GM13977 (cell line): ENCODE data around the gene RNLS.

Experiments used
- DNase-seq: peaks from one replicate; pipeline ENCODE4 v3.0.0; 2012; ENCODE audit warnings: low spot score
- CTCF ChIP-seq: IDR thresholded peaks from 2 replicates; pipeline ENCODE4 v1.5.1; 2012; ENCODE audit warnings: mild to moderate bottlenecking, control low read depth; ENCODE audit not compliant: insufficient read depth; ENCODE audit errors: extremely low read depth, missing control alignments
- in situ Hi-C: fragments of 300-500 bp; cut with MboI; formaldehyde crosslinking; loops from one replicate; pipeline ENCODE4 v1.12.0; 2022; ENCODE audit warnings: low sequenced_read_pairs, low pct_unique_long_range_greater_than_20kb, mixed read lengths, inconsistent platforms; ENCODE audit not compliant: unreplicated experiment

Gene RNLS

DNA sequence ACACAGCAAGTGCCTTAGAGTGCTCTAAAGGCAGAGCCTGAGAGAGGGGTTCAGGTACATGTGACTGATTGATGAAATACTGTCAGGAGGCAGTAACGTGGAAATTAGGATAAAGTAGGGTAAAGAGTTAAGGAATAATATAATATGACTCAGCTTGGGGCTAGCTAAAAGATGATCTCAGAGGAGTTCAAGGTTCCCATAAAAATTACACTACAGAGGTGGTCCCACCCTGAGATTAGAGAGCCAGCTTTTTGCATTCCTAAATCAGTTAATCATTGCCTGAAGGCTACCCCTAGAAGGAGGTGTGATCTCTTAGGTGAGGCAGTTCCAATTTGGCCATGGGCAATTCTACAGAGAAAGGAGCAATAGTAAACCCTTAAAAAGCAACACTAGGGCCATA lies 9.3 kb upstream of the RNLS start:
- TF ChIP-seq CTCF: no peak
- DNase-seq: no peak
- in situ Hi-C loops: no loop called here

GRCh38 chr10:88586462-88586861 lies 3.3 kb upstream of the RNLS start, which contains the start of gene LIPJ:
Gene LIPJ, plus strand, starts transcription at chr10:88586762. Its CDS starts 3,926 bp downstream, at chr10:88590688.
- in situ Hi-C loops: no loop called here
- no peak for DNase-seq
- no peak for TF ChIP-seq CTCF

- in situ Hi-C loops: no loop called here
- no peak for DNase-seq
- no peak for TF ChIP-seq CTCF
Measured at GRCh38 chr10:88583584-88583957, 453 bp upstream of the RNLS start.

- in situ Hi-C loops: no loop called here
Measured at GRCh38 chr10:88582411-88582805, 710 bp downstream of the RNLS start.

GRCh38 chr10:88565072-88565471 lies 18.0 kb downstream of the RNLS start:
- DNase-seq: peak; percentile 23
- TF ChIP-seq CTCF: peak; percentile 48
- in situ Hi-C loops: loop anchor here (10.0 to 25.0 kb wide), 3 partner anchors 247 to 903 kb away; partner anchors contain the start of genes LIPM and PAPSS2

More at GRCh38 chr10:88582411-88582805, 710 bp downstream of the RNLS start:
- TF ChIP-seq CTCF: no peak
- DNase-seq: no peak

GRCh38 chr10:88562152-88562551 lies 21.0 kb downstream of the RNLS start:
- no peak for DNase-seq
- in situ Hi-C loops: loop anchor here (10.0 to 25.0 kb wide), 3 partner anchors 250 to 900 kb away; partner anchors contain the start of genes LIPM and PAPSS2
- TF ChIP-seq CTCF: no peak

DNA sequence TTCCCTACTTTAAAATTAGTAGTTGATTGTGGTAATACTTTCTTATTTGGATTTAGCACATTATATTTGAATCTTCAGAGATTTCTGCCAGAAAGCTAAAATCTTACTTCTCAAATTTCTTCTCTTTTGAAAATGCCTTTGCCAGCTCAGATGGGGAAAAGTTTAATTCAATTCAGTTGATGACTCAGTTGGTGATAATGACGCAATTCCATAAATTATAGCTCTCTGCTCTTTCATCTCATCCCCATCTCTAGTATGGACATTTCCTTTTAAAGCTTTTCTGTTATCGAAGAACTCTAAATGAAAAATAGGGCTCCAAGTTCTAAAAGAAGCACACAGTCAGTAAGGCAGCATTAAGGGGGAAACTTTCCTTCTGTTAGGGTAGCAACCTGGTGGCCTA lies 25.5 kb downstream of the RNLS start:
- no peak for DNase-seq
- TF ChIP-seq CTCF: no peak
- in situ Hi-C loops: loop anchor here (25.0 kb wide), 2 partner anchors 255 to 895 kb away; partner anchors contain the start of genes LIPM and PAPSS2
